Erythroblast (primary cell): ENCODE results near the gene CENPX.

Experiments
- DNase-seq, 2 experiments: peaks; one replicate each; lab custom pipeline; 2025; lab: John Stamatoyannopoulos, UW
- GATA1 ChIP-seq: IDR thresholded peaks from 2 replicates; pipeline ENCODE4 v1.6.1; 2011; ENCODE audit warnings: low read depth, mild to moderate bottlenecking, control low read depth, low read length, moderate library complexity
- POLR2A ChIP-seq: IDR thresholded peaks from 2 replicates; pipeline ENCODE4 v1.6.1; 2011; ENCODE audit warnings: mild to moderate bottlenecking, low read length

Gene CENPX

DNA sequence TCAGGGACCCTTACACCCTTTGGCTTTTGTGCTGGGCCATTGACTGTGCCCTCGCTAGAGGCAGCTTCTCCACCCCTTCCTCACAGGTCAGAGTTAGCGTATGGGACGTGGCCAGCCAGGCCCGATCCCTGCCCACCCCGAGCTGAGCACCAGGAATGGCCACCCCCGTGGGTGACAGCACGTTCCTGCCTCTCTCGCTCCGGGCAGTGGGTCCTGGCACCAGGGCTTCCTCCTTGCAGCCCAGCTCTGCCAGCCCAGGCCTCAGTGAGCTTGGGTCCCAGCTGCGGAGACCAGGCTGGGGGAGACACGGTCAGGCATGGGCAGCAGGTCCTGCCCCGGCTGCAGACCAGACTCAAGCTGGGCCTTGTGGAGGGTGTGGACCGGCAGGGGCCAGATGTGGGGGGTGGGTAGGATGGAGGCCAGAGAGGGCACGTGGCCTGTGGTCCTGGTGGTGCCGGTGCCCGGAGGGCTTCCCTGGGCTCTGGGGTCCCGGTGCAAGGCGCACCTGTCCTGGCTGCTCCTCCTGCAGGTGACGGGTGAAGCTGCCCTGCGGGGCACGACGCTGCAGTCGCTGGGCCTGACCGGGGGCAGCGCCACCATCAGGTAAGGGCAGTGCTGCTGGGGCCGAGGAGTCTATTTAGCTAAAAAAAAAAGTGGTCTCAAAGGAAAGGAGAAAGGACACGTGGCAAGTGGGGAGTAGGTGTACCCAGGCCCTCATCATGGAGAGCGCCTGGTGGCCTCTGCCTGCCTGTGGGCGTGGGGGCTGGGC is 27.0 kb downstream of the CENPX start:
- no peak for DNase-seq
- TF ChIP-seq POLR2A (no peak), GATA1 (no peak)

DNA sequence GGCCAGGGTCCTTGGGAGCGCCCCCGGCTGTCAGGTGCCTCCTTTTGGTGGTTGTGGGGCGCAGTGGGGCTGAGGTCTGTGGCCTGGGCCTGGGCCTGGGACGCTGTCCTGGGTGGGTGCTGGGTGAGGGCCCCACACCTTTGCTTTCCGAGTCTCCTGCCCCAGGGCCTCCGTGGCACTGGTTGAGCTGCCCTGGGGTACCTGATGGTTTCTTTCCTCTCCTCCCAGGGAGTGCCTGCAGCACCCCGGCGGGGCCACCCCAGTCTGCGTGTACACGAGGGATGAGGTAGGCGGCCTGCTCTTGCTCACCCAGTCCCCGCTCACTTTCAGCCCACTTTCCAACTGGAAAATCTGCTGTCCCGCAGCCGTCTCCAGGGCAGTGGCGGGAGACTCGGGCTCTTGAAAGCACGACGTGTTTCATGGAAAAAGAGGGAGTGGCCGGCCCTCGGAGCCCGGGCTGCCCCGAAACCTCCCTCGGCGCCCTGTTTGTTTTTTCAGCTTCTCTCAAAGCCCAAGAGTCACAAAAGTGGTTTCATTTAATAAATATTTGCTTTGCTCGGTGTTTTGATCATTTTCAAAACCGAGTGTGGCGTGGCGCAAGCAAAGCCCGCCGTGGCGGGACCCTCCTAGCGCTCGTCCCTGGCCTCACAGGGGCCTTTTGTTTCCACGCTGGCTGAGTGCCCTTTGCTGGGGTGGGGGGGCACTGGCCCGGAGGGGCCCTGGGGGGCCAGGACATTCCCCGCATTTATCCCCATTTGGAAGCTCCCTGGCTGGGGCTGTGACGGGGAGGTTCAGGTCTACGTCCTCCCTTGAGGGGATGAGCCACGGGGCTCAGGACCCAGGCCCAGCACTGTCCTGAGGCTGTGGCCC is 27.9 kb downstream of the CENPX start:
- no peak for DNase-seq
- no peak for TF ChIP-seq POLR2A
- no peak for TF ChIP-seq GATA1

GRCh38 chr17:81993729-81994592 is 28.7 kb downstream of the CENPX start:
- no peak for DNase-seq
- no peak for TF ChIP-seq GATA1
- no peak for TF ChIP-seq POLR2A

DNA sequence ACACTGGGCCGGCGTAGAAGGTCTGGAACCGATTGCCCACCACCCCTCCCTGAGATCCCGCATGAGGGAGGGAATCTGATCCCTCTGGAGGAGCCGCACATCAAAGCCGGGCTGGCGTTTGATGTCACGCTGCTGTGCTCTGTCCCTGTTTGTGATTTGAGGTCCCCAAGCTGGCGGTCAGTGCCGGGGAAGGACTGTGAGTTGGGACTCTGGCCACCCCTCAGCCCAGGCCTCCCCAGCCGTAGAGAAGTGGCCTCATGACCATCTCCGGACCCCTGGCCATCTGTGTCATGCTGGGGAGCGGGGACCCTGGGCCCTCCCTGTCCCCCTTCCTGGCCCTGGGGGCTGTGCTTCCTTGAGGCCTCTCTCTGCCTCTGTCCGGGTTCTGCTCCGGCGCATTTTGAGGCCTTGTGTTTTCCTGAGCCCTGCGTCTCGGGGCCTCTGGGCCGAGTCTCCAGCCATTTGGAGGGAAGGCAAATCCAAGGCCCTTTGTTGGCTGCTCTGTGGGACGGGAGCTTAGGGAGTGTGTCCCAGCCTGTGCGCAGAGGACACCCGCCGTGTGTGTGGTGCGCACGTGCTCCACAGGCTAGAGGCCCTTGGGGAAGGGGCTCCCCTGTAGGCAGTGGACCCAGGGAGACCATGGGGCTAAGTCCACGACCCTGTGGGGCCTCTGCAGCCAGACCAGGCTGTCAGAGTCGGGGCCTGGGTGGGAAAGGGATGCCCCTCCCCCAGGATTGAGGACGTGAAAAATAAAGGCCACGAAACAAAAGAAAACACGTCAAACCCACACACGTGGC is 30.2 kb downstream of the CENPX start:
- no peak for DNase-seq
- no peak for TF ChIP-seq GATA1
- no peak for TF ChIP-seq POLR2A

- no peak for TF ChIP-seq GATA1
- TF ChIP-seq POLR2A, result no peak
These were observed 30.9 kb downstream of the CENPX start for GRCh38 chr17:81991684-81992305.

DNA sequence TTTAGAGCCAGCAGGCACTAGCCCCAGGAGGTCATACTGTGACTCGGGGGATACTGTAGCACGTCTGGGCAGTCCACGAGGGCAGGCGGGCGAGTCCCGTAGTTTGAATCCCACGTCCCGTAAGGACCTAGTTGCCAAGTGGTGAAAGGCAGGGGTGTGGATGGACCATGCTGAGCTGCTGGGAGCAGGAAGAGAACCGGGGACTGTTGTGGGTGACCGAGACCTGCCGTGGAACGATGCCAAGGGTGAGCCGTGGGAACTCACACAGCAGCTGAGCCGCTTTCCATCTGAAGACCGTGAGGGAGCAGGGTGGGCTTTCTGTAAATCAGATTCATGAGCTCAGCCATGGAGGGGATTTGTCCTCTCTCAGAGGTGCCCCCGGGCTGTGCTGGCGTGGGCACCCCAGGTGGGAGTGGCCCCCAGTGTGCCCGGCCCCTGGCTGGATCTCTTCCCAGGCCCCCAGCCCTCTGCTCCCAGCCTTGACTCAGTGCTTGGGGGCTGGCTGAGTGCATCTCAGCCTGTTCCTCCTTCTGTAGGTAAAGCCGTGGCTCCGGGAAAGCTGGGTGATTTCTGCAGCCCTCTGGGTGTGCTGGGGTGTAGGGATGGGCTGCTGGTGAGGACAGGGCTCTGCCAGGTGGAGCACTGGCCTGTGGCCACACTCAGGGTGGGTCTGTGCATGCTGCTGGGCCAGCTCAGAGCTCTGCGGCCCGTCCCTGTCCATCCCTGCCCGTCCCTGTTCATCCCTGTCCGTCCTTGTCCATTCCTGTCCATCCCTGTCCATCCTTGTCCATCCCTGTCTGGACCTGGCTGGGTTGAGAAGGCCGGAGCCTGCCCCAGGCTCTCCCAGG is 31.6 kb downstream of the CENPX start:
- no peak for DNase-seq
- no peak for TF ChIP-seq POLR2A
- no peak for TF ChIP-seq GATA1

More at GRCh38 chr17:81991684-81992305, 30.9 kb downstream of the CENPX start:
- DNase-seq, result peak; percentile 53 to 56

DNA sequence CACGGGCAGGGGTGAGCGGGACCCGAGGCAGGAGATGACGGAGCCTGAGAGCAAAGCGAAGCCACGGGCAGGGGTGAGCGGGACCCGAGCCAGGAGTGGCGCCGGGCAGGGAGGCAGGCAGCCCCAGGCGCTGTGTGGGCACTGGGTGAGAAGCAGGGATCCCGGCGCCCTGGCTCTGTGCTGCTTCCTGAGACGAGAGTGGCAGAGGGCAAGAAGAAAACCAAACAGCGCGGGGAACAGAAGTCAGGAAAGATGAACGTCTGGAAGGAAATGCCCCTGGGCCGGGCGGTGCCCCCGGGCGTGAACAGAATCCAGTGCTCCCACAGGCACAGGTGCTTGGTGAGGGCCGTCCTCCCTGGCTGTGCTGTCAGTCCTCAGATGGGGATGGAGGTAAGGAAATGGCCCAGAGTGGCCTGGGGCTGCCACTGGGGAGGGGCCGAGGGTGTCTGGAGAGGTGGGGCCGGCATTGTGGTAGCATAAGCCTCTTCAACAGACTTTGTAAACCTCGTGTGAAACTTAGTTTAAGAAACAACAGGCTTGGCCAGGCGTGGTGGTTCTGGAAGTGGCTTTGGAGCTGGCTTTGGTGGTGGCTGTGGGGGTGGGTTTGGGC is 35.4 kb downstream of the CENPX start:
- no peak for TF ChIP-seq GATA1
- TF ChIP-seq POLR2A, result no peak
- DNase-seq, result no peak

DNA sequence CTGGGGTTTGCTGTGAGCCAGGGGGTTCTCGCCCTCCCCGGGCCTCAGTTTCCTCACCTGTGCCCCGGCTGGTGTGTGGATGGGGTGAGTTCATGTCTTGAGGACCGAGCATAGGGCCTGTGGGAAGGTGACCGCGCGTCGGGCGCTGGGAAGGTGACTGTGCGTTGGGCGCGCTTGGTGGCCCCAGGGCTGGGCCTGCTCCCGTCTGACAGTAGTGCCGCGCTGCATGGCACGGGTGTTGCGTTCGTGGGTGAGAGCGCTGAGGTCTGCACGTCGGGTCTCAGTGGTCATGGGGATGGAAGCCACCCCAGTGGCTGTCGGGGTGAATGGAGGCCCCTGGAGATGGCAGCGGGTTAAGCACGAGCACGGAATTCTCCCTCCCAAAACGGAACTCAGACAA is 36.1 kb downstream of the CENPX start:
- TF ChIP-seq POLR2A, result no peak
- no peak for TF ChIP-seq GATA1

DNA sequence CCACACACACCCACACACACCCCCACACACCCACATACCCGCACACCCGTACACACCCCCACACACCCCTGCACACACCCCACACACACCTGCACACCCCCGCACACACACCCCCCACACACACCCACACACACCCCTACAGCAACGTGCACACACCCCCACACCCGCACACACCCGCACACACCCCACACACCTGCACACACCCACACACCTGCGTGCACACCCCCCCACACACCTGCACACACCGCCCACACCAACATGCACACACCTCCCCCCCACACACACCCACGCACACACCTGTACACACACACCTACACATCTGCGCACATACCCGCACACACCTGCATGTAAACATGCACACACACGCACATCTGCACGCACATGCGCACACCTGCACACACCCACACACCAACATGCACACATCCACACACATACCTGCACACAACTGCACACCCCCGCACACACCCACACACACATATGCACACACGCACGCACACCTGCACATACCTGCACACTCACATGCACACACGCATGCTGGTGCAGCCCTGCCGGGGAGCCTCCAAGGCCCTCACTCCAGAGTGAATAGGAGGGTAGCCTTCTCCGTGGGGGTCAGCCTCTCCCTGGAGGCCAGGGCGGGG is 37.8 kb downstream of the CENPX start:
- TF ChIP-seq GATA1 (no peak), POLR2A (no peak)
- DNase-seq, result no peak

More for the DNA sequence above, 36.1 kb downstream of the CENPX start:
- no peak for DNase-seq

DNA sequence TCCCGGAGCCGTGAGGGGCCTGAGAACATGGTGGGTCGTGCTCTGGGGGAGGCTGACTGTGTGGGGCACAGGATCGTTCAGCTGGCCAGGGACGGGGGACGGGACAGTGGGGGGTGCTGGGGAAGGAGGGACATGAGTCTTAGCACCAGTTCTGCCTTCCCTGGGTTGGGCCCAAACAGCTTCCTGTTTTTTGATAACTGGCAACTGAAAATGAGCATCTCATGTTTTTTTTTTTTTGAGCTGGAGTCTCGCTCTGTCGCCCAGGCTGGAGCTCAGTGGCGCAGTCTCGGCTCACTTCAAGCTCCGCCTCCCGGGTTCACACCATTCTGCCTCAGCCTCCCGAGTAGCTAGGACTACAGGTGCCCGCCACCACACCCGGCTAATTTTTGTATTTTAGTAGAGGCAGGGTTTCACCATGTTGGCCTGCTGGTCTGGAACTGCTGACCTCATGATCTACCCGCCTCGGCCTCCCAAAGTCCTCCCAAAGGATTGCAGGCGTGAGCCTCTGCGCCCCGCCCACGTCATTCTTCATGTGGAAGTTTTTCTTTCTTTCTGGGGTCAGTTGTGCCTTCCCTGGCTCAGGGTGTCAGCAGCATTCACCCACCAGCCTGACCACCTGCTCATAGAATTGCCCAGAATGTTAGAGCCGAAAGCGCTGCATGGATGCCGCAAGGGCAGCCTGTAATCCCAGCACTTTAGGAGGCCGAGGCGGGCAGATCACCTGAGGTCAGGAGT is 38.9 kb downstream of the CENPX start:
- no peak for DNase-seq
- TF ChIP-seq POLR2A, result no peak
- no peak for TF ChIP-seq GATA1
